GM19351 (cell line): ENCODE data around the gene TMEM61.

Experiments used
- ATAC-seq: cut with Tn5 transposase; IDR thresholded peaks from one replicate; pipeline ENCODE4 v1.9.1; 2021; ENCODE audit warnings: mild to moderate bottlenecking, moderate library complexity; ENCODE audit not compliant: unreplicated experiment

Gene TMEM61

GRCh38 chr1:54984131-54984842 is 3.9 kb downstream of the TMEM61 start:
- ATAC-seq, result no peak

GRCh38 chr1:54985556-54985955 is 5.1 kb downstream of the TMEM61 start:
- no peak for ATAC-seq

- ATAC-seq, result no peak
Observed at GRCh38 chr1:54986025-54986424, 5.6 kb downstream of the TMEM61 start.

- ATAC-seq, result no peak
Observed at GRCh38 chr1:54986533-54986932, 6.1 kb downstream of the TMEM61 start.

GRCh38 chr1:54987427-54987826 is 7.0 kb downstream of the TMEM61 start:
- ATAC-seq, result no peak

GRCh38 chr1:54987919-54988705 is 7.7 kb downstream of the TMEM61 start:
- no peak for ATAC-seq

GRCh38 chr1:54988975-54989374 is 8.5 kb downstream of the TMEM61 start:
- no peak for ATAC-seq

GRCh38 chr1:54989473-54989872 is 9.0 kb downstream of the TMEM61 start:
- ATAC-seq, result no peak

GRCh38 chr1:54989968-54990810 is 9.8 kb downstream of the TMEM61 start:
- no peak for ATAC-seq

GRCh38 chr1:54990916-54991315 is 10.5 kb downstream of the TMEM61 start:
- no peak for ATAC-seq

- ATAC-seq, result no peak
Observed at GRCh38 chr1:54991939-54992338, 11.5 kb downstream of the TMEM61 start.

GRCh38 chr1:54993140-54993539 is 12.7 kb downstream of the TMEM61 start:
- ATAC-seq, result no peak

- no peak for ATAC-seq
Observed at GRCh38 chr1:54994355-54994990, 14.0 kb downstream of the TMEM61 start.

GRCh38 chr1:54995013-54995760 is 14.8 kb downstream of the TMEM61 start:
- no peak for ATAC-seq

- ATAC-seq, result no peak
Observed at GRCh38 chr1:54995835-54996234, 15.4 kb downstream of the TMEM61 start.

GRCh38 chr1:54996359-54996868 is 16.0 kb downstream of the TMEM61 start:
- ATAC-seq, result peak; percentile 81

- ATAC-seq, result no peak
Observed at GRCh38 chr1:54996869-54997710, 16.7 kb downstream of the TMEM61 start.

- no peak for ATAC-seq
Observed at GRCh38 chr1:54997711-54997986, 17.2 kb downstream of the TMEM61 start.

- ATAC-seq, result no peak
Observed at GRCh38 chr1:54998100-54998499, 17.7 kb downstream of the TMEM61 start.
